ENCODE data around the gene SPACDR. TPM values are rescaled to one million over a fixed set of nuclear protein-coding genes. Genes with fewer than 3 reads are reported as not detected.

The SPACDR gene
- total RNA-seq, 1 donor from 2014 or later, result not detected

- intact Hi-C loops (cut with DNase I), result no loop called here
- peaks cover 2% of the 10 kb centered on the region for H3K4me1 ChIP-seq
- H3K27me3 ChIP-seq, result no peaks in the 10 kb centered on the region
- no peaks in the 10 kb centered on the region for H3K9me3 ChIP-seq
- DNase-seq (ENCODE audit: extremely low spot score in 2 of 2), result no peak
- no peaks in the 10 kb centered on the region for H3K36me3 ChIP-seq
- H3K4me3 ChIP-seq, result no peak overlapping the region
- TF ChIP-seq CTCF (IDR thresholded peaks at IDR 0.05) (no peak), POLR2A (IDR thresholded peaks at IDR 0.05) (no peak), POLR2AphosphoS5 (IDR thresholded peaks at IDR 0.05; ENCODE audit: insufficient read depth in 1 of 2, low read depth in 1 of 2) (no peak)
- H3K27ac ChIP-seq, result no peak overlapping the region
Measured at GRCh38 chr7:100425347-100425746, 38.7 kb downstream of the SPACDR start.

GRCh38 chr7:100423315-100423714 lies 40.7 kb downstream of the SPACDR start:
- no peak for DNase-seq (ENCODE audit: extremely low spot score in 2 of 2)
- Histone ChIP-seq H3K4me1 (no peaks in the 10 kb centered on the region), H3K27ac (no peak overlapping the region), H3K36me3 (no peaks in the 10 kb centered on the region), H3K27me3 (no peaks in the 10 kb centered on the region), H3K4me3 (no peak overlapping the region), H3K9me3 (no peaks in the 10 kb centered on the region)
- TF ChIP-seq CTCF (IDR thresholded peaks at IDR 0.05) (no peak), POLR2AphosphoS5 (IDR thresholded peaks at IDR 0.05; ENCODE audit: insufficient read depth in 1 of 2, low read depth in 1 of 2) (no peak), POLR2A (IDR thresholded peaks at IDR 0.05) (no peak)
- intact Hi-C loops (cut with DNase I), result no loop called here

GRCh38 chr7:100419660-100420226 lies 44.3 kb downstream of the SPACDR start:
- Histone ChIP-seq H3K4me3 (no peak overlapping the region), H3K27ac (no peak overlapping the region), H3K36me3 (no peaks in the 10 kb centered on the region), H3K27me3 (no peaks in the 10 kb centered on the region), H3K9me3 (no peaks in the 10 kb centered on the region), H3K4me1 (no peaks in the 10 kb centered on the region)
- intact Hi-C loops (cut with DNase I), result no loop called here
- no peak for DNase-seq (ENCODE audit: extremely low spot score in 2 of 2)
- TF ChIP-seq CTCF (IDR thresholded peaks at IDR 0.05) (no peak), POLR2AphosphoS5 (IDR thresholded peaks at IDR 0.05; ENCODE audit: insufficient read depth in 1 of 2, low read depth in 1 of 2) (no peak), POLR2A (IDR thresholded peaks at IDR 0.05) (no peak)

GRCh38 chr7:100418930-100419659 lies 45.0 kb downstream of the SPACDR start:
- Histone ChIP-seq H3K27ac (no peak overlapping the region), H3K4me1 (no peaks in the 10 kb centered on the region), H3K4me3 (no peak overlapping the region), H3K36me3 (no peaks in the 10 kb centered on the region), H3K27me3 (no peaks in the 10 kb centered on the region), H3K9me3 (no peaks in the 10 kb centered on the region)
- TF ChIP-seq POLR2A (IDR thresholded peaks at IDR 0.05) (no peak), POLR2AphosphoS5 (IDR thresholded peaks at IDR 0.05; ENCODE audit: insufficient read depth in 1 of 2, low read depth in 1 of 2) (no peak), CTCF (IDR thresholded peaks at IDR 0.05) (no peak)
- no peak for DNase-seq (ENCODE audit: extremely low spot score in 2 of 2)
- intact Hi-C loops (cut with DNase I), result no loop called here

- DNase-seq (ENCODE audit: extremely low spot score in 2 of 2), result no peak
- intact Hi-C loops (cut with DNase I), result no loop called here
Measured at GRCh38 chr7:100415448-100415847, 48.6 kb downstream of the SPACDR start.

More at GRCh38 chr7:100415448-100415847, 48.6 kb downstream of the SPACDR start:
- Histone ChIP-seq H3K27ac (no peak overlapping the region), H3K27me3 (no peaks in the 10 kb centered on the region), H3K9me3 (no peaks in the 10 kb centered on the region), H3K4me3 (no peak overlapping the region), H3K4me1 (no peaks in the 10 kb centered on the region), H3K36me3 (no peaks in the 10 kb centered on the region)
- no peak for TF ChIP-seq POLR2A (IDR thresholded peaks at IDR 0.05)
- no peak for TF ChIP-seq POLR2AphosphoS5 (IDR thresholded peaks at IDR 0.05; ENCODE audit: insufficient read depth in 1 of 2, low read depth in 1 of 2)
- no peak for TF ChIP-seq CTCF (IDR thresholded peaks at IDR 0.05)

Data from vagina (tissue), 2 donors.